Liver (tissue), 9 donors: Measurements from ENCODE around the gene JAG1. TPM values are rescaled to one million over a fixed set of nuclear protein-coding genes. Genes with fewer than 3 reads are reported as not detected.

Experiments
- DNase-seq: peaks from one replicate; pipeline ENCODE4 v3.0.0-alpha.2; 2017; ENCODE audit warnings: low spot score
- H3K27ac ChIP-seq, 2 donors: one replicate each; pipeline ENCODE4 v1.7.0; 2013; ENCODE audit warnings: inconsistent platforms in 2 of 2, low read length in 2 of 2, control low read depth in 1 of 2, low read depth in 1 of 2, mild to moderate bottlenecking in 1 of 2
- H3K27me3 ChIP-seq, 4 donors: one replicate each; pipeline versions ENCODE4 v1.6.1 to v1.7.0; 2013; ENCODE audit warnings: low read length in 3 of 4, inconsistent platforms in 1 of 4, mild to moderate bottlenecking in 1 of 4, moderate library complexity in 1 of 4; ENCODE audit not compliant: control insufficient read depth in 4 of 4, insufficient read depth in 4 of 4
- H3K36me3 ChIP-seq, 4 donors: one replicate each; pipeline versions ENCODE4 v1.6.1 to v1.7.0; 2013; ENCODE audit warnings: low read length in 3 of 4, mild to moderate bottlenecking in 3 of 4, low read depth in 1 of 4, moderate library complexity in 1 of 4; ENCODE audit not compliant: control insufficient read depth in 4 of 4, insufficient read depth in 3 of 4
- H3K4me1 ChIP-seq, 4 donors: one replicate each; pipeline versions ENCODE4 v1.6.1 to v1.7.0; 2013; ENCODE audit warnings: low read length in 3 of 4, mild to moderate bottlenecking in 3 of 4, moderate library complexity in 1 of 4; ENCODE audit not compliant: control insufficient read depth in 4 of 4, insufficient read depth in 4 of 4
- H3K4me3 ChIP-seq, 3 donors: one replicate each; pipeline versions ENCODE4 v1.6.1 to v1.7.0; 2013; ENCODE audit warnings: low read length in 3 of 3, control low read depth in 1 of 3, low read depth in 1 of 3, mild to moderate bottlenecking in 1 of 3
- H3K9ac ChIP-seq, 2 donors: one replicate each; pipeline ENCODE4 v1.7.0; 2013; ENCODE audit warnings: low read length in 2 of 2, mild to moderate bottlenecking in 2 of 2, moderate library complexity in 2 of 2, control low read depth in 1 of 2, low read depth in 1 of 2
- H3K9me3 ChIP-seq, 4 donors: one replicate each; pipeline versions ENCODE4 v1.6.1 to v1.7.0; 2013; ENCODE audit warnings: low read length in 3 of 4; ENCODE audit not compliant: control insufficient read depth in 4 of 4
- EGR1 ChIP-seq, 2 donors: IDR thresholded peaks; 2 replicates each; pipeline ENCODE4 v1.6.1; 2016 to 2018; ENCODE audit warnings: antibody characterized with exemption in 2 of 2, low read depth in 2 of 2
- FOXA1 ChIP-seq: IDR thresholded peaks from 2 replicates; pipeline ENCODE4 v1.6.1; 2016; ENCODE audit warnings: antibody characterized with exemption
- FOXA2 ChIP-seq: IDR thresholded peaks from 2 replicates; pipeline ENCODE4 v1.6.1; 2016; ENCODE audit warnings: antibody characterized with exemption
- GABPA ChIP-seq, 2 donors: IDR thresholded peaks in 1 of 2; conservative IDR thresholded peaks in 1 of 2; 2 replicates each; pipeline ENCODE4 v1.6.1; 2016; ENCODE audit warnings: antibody characterized with exemption in 2 of 2, mild to moderate bottlenecking in 1 of 2, moderate library complexity in 1 of 2
- HNF4A ChIP-seq, 2 donors: conservative IDR thresholded peaks; 2 replicates each; pipeline ENCODE4 v1.6.1; 2016; ENCODE audit warnings: antibody characterized with exemption in 2 of 2, mild to moderate bottlenecking in 2 of 2
- HNF4G ChIP-seq: IDR thresholded peaks from 2 replicates; pipeline ENCODE4 v1.6.1; 2016; ENCODE audit warnings: antibody characterized with exemption
- JUND ChIP-seq, 2 donors: IDR thresholded peaks; 2 replicates each; pipeline ENCODE4 v1.6.1; 2016; ENCODE audit warnings: antibody characterized with exemption in 2 of 2
- NR2F2 ChIP-seq: IDR thresholded peaks from 2 replicates; pipeline ENCODE4 v1.6.1; 2016; ENCODE audit warnings: antibody characterized with exemption
- RAD21 ChIP-seq, 2 donors: IDR thresholded peaks; 2 replicates each; pipeline ENCODE4 v1.6.1; 2016; ENCODE audit warnings: antibody characterized with exemption in 2 of 2, mild to moderate bottlenecking in 2 of 2
- REST ChIP-seq: IDR thresholded peaks from 2 replicates; pipeline ENCODE4 v1.6.1; 2016; ENCODE audit warnings: antibody characterized with exemption, mild to moderate bottlenecking
- RXRA ChIP-seq, 2 donors: IDR thresholded peaks; 2 replicates each; pipeline ENCODE4 v1.6.1; 2017 to 2018; ENCODE audit warnings: antibody characterized with exemption in 2 of 2, mild to moderate bottlenecking in 1 of 2
- SP1 ChIP-seq: IDR thresholded peaks from 2 replicates; pipeline ENCODE4 v1.6.1; 2018; ENCODE audit warnings: antibody characterized with exemption, mild to moderate bottlenecking
- TAF1 ChIP-seq: conservative IDR thresholded peaks from 2 replicates; pipeline ENCODE4 v1.6.1; 2016; ENCODE audit warnings: antibody characterized with exemption, mild to moderate bottlenecking
- YY1 ChIP-seq: IDR thresholded peaks from 2 replicates; pipeline ENCODE4 v1.6.1; 2016; ENCODE audit warnings: antibody characterized with exemption, mild to moderate bottlenecking
- WGBS: extraction: QIAGEN DNeasy Blood & Tissue Kit; methylation state at CpG from one replicate; pipeline ENCODE4 v1.1.7; 2013; 5-methylcytosine and 5-hydroxymethylcytosine counted together
- polyA plus RNA-seq, 2 donors: library from polyadenylated mRNA; stranded (reverse) in 1 of 2; unstranded in 1 of 2; fragments of 200-250 nt in 1 of 2; fragments of >200 nt in 1 of 2; fragmentation: Nextera tagmentation in 1 of 2; extraction: Ambion mirVana in 1 of 2; gene quantifications; one replicate each; pipeline versions ENCODE4 v1.2.1 to v1.2.3, GENCODE V29; 2013 to 2015
- total RNA-seq, 2 donors: library from RNA; depleted of rRNA; stranded (reverse); fragments of >200 nt; gene quantifications; one replicate each; pipeline ENCODE4 v1.2.3, GENCODE V29; 2014
- TF ChIP-seq, protein P1 (sequence below): fragments of 150-350 bp; IDR thresholded peaks from 2 replicates; pipeline ENCODE4 v1.5.1; 2017; ENCODE audit warnings: improper control_type of control experiment, low read depth, low read length; ENCODE audit not compliant: missing input control
- TF ChIP-seq, protein P2 (sequence below): IDR thresholded peaks from 2 replicates; pipeline ENCODE4 v1.6.1; 2016; ENCODE audit warnings: antibody characterized with exemption
- TF ChIP-seq, protein P3 (sequence below): IDR thresholded peaks from 2 replicates; pipeline ENCODE4 v1.6.1; 2016; ENCODE audit warnings: antibody characterized with exemption
- TF ChIP-seq, protein P4 (sequence below): IDR thresholded peaks from 2 replicates; pipeline ENCODE4 v1.6.1; 2016; ENCODE audit warnings: antibody characterized with exemption
- donor health status: healthy.
- donor health status: healthy.
- donor health status: healthy.
- donor health status: healthy.
- donor health status: healthy.

JAG1 gene
- total and polyA plus RNA-seq, 4 donors: 1.8 to 16.6 (median 4.6) TPM

GRCh38 chr20:10648651-10649050 is 25.1 kb downstream of the JAG1 start:
- Histone ChIP-seq H3K4me1 (peaks cover 0 to 2% (median 0%) of the 10 kb centered on the region in 4 donors), H3K4me3 (no peak overlapping the region), H3K9me3 (no peaks in the 10 kb centered on the region), H3K9ac (no peak overlapping the region), H3K27ac (no peak overlapping the region), H3K36me3 (peaks cover 0 to 51% (median 3%) of the 10 kb centered on the region in 4 donors), H3K27me3 (no peaks in the 10 kb centered on the region)
- no peak for TF ChIP-seq FOXA2
- TF ChIP-seq, protein P1, sequence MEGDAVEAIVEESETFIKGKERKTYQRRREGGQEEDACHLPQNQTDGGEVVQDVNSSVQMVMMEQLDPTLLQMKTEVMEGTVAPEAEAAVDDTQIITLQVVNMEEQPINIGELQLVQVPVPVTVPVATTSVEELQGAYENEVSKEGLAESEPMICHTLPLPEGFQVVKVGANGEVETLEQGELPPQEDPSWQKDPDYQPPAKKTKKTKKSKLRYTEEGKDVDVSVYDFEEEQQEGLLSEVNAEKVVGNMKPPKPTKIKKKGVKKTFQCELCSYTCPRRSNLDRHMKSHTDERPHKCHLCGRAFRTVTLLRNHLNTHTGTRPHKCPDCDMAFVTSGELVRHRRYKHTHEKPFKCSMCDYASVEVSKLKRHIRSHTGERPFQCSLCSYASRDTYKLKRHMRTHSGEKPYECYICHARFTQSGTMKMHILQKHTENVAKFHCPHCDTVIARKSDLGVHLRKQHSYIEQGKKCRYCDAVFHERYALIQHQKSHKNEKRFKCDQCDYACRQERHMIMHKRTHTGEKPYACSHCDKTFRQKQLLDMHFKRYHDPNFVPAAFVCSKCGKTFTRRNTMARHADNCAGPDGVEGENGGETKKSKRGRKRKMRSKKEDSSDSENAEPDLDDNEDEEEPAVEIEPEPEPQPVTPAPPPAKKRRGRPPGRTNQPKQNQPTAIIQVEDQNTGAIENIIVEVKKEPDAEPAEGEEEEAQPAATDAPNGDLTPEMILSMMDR: no peak
- TF ChIP-seq, protein P2, sequence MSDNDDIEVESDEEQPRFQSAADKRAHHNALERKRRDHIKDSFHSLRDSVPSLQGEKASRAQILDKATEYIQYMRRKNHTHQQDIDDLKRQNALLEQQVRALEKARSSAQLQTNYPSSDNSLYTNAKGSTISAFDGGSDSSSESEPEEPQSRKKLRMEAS: no peak
- no peak for TF ChIP-seq TAF1
- no peak for TF ChIP-seq RAD21 (IDR thresholded peaks at IDR 0.05)
- TF ChIP-seq, protein P3, sequence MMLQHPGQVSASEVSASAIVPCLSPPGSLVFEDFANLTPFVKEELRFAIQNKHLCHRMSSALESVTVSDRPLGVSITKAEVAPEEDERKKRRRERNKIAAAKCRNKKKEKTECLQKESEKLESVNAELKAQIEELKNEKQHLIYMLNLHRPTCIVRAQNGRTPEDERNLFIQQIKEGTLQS: no peak
- TF ChIP-seq NR2F2: no peak
- no peak for TF ChIP-seq GABPA (IDR thresholded peaks at IDR 0.05 in 1 of 2, conservative IDR thresholded peaks at IDR 0.05 in 1 of 2)
- TF ChIP-seq YY1: no peak
- TF ChIP-seq, protein P4, sequence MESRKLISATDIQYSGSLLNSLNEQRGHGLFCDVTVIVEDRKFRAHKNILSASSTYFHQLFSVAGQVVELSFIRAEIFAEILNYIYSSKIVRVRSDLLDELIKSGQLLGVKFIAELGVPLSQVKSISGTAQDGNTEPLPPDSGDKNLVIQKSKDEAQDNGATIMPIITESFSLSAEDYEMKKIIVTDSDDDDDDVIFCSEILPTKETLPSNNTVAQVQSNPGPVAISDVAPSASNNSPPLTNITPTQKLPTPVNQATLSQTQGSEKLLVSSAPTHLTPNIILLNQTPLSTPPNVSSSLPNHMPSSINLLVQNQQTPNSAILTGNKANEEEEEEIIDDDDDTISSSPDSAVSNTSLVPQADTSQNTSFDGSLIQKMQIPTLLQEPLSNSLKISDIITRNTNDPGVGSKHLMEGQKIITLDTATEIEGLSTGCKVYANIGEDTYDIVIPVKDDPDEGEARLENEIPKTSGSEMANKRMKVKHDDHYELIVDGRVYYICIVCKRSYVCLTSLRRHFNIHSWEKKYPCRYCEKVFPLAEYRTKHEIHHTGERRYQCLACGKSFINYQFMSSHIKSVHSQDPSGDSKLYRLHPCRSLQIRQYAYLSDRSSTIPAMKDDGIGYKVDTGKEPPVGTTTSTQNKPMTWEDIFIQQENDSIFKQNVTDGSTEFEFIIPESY: no peak
- no peak for TF ChIP-seq EGR1 (IDR thresholded peaks at IDR 0.05; ENCODE audit: low read depth in 2 of 2)
- no peak for TF ChIP-seq RXRA (IDR thresholded peaks at IDR 0.05)
- no peak for TF ChIP-seq SP1
- no peak for TF ChIP-seq JUND (IDR thresholded peaks at IDR 0.05)
- TF ChIP-seq HNF4G: no peak
- no peak for TF ChIP-seq REST
- TF ChIP-seq HNF4A (conservative IDR thresholded peaks at IDR 0.05): no peak
- no peak for TF ChIP-seq FOXA1
- WGBS: 89% methylated on average over 8 of the region's 8 CpGs
- no peak for DNase-seq
